ENCODE data around the gene SIGLEC8.
"Not testable (repeated sequence)": the region's sequence is repeated elsewhere in the genome, so short reads cannot be mapped to it uniquely, and the experiment has no call there.

SIGLEC8 gene

DNA sequence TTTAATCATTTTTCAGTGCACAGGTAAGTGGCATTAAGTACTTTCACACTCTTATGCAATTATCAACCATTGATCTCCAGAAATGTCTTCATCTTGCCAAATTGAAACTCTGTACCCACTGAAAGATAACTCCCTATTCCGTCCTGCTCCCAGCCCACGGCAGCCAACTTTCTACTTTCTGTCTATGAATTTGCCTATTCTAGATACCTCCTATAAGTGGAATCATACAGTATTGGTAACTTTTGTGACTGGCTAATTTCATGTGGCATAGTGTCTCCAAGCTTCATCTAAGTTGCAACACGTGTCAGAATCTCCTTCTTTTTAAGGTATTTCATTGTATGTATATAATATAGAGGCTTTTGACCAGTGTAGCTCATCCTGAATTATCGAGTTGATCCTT, 14.4 kb upstream of the SIGLEC8 start:
- DNase-seq: no peak

DNA sequence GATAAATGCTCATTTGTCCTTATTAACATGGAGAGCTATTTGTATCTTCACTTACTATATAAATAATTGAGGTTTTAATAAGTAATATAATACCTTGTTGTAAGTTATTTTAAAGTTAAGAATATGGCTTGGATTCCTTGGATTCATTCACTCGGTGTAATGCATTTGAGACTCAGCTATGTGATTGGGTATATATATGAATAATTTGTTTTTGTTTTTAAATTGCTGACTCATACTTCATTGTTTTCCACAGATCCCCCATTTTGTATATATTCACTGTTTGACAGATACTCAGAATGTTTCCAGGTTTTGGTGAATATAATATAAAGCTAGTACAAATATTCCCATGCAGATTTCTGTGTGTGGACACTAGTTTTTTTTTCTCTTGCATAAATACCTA, 13.3 kb upstream of the SIGLEC8 start:
- DNase-seq: no peak

DNA sequence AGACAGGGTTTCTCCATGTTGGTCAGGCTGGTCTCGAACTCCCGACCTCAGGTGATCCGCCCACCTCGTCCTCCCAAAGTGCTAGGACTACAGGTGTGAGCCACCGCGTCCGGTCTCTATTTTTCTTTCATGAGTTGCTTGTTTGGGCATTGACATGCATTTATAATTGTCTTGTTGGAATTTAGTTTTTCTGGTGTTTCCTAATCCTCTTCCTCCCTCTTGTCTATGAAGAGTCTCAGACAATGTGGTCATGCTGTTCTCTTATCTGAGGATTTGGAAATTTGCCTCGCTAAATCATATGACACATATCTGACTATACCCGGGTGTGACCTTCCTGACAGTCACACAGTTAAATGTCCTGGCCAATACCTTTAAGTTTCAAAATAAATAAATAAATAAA, 12.7 kb upstream of the SIGLEC8 start:
- no peak for DNase-seq

DNA sequence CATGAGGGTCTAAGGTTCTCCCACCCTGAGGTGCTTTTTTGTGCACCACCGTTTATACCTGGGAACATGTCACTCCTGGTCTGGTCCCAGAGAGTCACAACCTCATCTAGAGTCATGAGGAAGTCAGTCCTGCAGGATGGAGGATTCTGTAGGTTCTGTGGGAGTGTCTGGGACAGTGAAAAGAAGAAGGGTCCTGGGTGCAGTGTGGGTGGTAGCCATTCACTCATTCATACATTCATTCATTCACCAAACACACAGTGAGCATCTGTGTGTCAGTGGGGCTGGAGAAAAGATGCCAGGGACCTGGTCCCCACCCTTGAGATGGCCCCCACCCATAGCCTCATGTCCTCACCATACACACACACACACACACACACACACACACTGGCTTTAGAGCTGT, 11.4 kb upstream of the SIGLEC8 start:
- no peak for DNase-seq

DNA sequence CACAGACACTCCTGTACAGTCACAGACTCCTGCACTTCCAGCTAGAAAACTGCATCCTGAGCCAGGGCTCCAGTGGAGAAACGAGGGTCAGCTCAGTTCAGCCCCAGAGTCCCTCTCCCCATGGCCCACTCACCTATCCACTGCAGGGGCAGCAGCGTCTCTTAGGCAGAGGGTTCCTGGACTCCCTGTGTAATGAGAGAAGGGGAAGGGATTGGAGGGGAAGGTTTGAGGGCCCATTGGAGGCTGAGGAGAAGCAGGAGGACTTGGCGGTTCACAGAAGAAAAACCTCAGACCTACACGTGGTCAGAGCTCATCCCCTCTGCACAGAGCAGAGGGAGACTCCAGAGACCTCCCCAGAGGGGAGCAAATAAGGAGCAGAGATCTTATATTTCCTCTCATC, 10.9 kb upstream of the SIGLEC8 start:
- DNase-seq: no peak

DNA sequence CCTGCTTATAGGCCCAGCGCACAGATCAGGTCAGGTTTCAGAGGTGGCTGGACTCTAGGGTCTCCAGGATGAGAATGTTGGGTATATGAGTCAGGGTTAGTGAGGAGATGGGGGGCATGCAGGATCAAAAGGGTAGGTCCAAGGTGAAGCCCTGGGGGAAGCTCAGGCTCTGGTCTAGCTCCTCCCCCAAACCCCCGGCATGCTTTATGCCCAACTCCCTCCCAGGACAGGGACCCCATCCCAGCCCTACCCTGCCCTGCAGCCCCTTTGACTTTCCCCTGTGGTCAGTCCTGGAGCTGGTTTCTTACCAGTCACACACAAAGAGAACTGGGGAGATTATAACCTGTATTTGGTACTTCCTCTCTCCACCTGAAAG, 10.3 kb upstream of the SIGLEC8 start:
- DNase-seq: no peak

DNA sequence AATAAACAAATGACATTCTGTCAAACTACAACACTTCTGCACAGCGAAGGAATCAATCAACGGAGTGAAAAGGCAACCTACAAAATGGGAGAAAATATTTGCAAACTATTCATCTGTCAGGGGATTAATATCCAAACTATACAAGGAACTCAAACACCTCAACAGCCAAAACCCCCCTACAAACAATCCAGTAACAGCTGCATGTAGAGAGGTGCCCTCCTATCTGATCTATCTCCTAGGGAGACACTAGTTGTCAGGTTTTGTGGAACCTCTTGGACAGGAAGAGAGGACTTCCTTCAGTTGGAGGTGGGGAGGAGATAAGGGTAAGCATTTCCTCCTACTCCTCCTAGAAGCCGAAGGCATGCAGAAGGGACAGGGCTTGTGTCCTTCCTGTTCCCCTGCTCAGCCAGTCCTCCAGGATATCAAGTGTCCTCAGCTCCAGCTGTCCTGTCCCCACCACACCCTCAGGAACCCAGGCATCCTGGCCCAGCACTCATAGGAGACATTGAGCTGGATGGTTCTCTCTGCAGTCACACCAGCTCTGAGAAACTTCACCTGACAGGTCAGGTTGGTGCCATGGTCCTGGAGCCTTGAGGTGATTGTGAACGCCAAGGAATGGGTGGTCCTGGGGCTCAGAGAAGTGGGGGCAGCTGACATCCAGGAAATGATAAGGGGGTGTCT, 9.8 kb upstream of the SIGLEC8 start:
- no peak for DNase-seq

DNA sequence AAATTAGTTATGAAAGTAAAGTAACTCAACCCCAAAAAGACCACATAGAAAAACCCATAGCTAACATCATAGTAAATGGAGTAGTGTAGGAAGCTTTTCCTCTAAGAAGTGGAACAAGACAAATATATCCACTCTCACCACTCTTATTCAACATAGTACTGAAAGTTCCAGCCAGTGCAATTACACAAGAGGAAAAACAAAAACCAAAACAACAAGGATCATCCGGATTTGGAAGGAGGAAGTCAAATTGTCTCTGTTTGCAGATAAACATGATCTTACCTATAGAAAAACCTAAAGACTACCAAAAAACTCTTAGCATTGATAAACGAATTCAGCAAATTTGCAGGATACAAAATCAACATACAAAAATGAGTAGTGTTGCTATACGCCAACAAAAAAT, 8.5 kb upstream of the SIGLEC8 start:
- no peak for DNase-seq

DNA sequence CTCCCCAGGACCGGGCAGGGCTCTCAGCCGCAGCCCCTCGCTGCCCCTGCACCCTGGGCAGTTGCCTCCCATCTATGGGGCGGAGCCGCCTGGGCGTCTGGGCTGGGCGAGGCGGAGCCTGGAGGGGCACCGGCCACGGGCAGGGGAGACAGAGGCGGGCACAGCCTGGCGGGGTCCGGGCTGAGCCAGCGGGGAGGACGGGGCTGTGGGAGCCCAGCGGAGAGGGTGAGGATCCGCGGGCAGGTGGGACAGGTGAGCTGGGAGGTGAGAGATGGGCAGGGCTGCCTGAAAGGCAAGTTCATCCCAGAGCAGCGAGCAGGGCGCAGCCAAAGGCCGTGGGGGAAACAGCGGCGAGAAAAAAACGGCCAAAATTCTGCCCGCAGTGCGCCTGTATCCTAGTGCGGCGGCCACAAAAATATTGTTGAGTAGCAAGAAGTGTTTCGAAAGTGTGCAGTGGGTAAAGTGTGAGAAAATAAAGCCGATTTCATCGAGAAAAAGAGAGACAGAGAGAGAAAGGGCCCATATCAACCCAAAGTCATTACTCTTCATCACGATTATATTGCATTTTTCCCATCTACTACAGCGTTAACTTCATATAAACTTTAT, 5.8 kb upstream of the SIGLEC8 start:
- not testable (repeated sequence) for DNase-seq

DNA sequence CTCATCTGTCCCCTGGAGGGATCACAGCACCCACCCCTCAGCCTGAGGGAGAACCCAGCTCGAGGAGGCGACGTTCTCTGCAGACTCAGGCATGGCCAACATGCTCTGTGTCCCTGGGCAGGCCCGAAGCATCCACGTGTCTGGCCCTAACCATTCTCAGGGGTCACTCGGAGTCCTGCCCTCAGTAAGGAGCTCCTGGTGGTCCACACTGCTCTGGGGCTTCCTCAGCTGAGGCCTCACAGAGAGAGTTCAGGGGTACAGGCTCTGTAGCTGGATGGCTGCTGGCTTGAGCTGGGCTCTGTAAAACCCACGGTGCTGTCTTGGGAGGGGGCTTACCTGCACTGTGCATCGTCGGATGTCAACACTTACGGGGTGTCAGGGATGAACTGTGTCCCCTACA, 4.4 kb upstream of the SIGLEC8 start:
- DNase-seq: no peak

DNA sequence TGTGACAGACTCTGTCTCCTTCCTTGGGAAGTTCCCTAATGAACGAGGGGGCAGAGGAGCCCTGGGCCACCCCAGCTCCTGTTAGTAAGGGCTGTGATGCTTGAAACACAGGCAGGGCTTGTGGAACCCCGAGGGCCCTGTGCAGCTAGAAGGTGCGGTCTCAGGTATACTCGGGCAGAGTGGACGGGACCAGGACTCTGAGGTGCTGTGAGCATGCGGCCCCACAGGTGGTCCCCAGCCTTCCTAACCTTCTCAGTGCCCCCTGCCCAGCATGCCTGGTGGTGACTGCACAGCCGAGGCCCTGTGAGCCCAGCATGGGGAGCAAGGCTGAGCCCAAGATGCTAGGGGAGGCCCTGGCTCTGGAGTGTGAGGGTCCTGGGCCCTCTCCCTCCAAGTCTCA, 4.0 kb upstream of the SIGLEC8 start:
- DNase-seq: no peak

DNA sequence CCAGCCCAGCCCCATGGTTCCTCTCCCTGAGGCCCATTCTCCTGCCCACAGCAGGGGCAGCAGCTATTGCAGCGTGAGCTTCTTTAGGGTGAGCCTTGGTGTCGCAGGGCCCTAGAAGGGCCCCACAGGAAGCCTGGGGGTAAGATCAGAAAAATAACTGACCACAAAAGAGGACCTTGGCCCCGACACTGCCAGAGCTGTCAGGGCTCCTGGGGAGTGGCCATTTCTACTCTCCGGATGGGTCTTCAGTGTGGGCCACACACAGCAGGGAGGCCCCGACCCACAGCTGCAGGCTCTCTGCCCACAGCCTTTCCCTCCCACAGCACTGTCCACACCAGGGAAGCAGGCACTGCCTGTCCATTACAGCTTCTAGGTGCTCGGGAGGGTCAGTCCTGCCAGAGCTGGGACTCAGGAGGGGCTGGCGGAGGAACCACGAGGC, 3.5 kb upstream of the SIGLEC8 start:
- no peak for DNase-seq

DNA sequence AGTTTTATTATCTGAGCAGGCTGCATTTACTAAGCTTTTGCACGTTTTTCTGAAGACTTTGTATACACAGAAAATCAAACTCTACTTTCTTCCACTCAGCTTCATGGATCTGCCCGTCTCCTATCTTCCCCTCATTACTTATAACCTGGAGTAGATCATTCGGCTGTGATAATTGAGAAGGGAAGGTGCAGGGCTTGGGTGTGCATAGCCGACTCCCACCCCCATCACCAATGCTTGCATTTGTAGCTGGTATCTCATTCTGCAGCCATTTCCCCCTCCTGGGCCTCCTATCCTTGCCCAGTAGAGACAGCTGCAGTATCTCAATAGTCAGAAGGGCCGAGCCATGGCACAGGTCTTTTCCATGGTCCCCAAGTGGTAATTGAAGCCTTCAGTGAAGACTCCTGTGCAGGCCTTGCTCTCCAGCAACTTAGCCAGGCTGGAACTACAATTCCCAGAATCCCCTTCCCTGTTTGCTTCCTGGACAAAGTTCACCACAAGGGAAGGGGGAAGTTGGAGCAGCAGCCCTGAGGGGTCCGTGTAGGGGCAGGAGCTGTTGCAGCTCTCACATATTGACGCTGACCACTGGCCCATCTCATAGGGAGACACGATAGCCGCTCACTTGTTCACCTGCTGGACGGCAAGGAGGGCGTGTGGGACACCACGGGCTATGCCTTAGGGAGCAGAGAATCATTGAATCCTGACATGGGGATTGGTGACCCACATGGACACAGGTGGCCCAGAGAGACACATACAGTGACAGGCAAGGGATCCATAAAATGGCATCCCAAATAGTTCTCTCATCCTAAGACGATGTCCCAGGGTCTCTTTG, 2.1 kb upstream of the SIGLEC8 start:
- peak; percentile 30 for DNase-seq

DNA sequence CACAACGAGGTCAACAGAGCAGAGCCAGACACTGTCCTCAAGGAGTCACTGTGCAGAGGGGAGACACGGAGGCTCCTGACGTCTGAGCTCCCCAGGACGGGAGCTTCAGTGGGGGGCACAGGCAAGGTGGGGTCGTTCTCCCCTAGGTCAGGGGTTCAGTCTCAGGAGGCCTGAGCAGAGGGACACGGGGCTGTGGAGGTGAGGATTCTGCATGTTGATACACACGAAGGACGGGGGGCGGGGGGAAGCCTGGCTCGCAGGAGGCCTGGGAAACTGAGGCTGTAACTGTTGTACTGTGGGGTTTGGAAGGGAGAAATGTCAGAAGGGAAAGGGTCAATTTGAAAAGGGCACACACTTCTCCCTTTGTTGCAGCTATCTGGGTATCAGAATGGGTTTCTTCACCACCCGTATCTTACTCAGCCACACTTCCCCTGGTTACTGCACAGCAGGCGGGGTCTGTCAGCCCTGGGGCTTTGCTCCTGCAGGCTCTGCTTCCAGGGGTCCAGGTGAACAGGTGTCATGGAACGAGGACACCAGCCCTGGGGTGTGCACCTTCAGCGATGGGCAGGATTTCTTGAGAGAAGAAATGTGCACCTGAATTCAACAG, 748 bp upstream of the SIGLEC8 start:
- no peak for DNase-seq

DNA sequence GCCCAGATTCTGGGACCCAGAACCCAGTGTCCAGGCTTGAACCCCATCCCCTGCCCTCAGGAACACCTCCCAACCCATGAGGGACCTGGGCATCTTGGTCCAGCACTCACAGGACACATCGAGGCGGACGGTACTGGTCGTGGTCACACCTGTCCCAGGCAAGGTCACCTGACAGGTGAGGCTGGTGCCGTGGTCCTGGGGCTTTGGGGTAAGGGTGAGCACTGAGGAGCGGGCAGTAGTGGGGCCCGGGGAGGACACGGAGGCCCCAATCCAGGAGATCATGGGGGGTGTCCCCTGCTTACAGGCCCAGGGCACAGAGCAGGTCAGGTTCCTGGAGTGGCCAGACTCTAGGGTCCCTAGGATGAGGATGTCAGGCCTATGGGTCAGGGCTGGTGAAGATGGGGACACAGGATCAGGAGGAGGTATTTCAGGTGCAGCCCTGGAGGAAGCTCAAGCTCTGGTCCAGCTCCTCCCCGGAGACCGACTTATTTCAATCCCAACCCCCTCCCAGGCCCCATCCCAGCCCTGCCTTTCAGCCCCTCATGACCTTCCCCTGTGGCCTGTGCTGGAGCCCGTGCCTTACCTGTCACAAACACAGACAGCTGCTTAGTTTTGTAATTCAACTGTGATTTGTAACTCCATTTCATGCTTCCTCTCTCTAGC, 772 bp downstream of the SIGLEC8 start:
- DNase-seq: no peak

DNA sequence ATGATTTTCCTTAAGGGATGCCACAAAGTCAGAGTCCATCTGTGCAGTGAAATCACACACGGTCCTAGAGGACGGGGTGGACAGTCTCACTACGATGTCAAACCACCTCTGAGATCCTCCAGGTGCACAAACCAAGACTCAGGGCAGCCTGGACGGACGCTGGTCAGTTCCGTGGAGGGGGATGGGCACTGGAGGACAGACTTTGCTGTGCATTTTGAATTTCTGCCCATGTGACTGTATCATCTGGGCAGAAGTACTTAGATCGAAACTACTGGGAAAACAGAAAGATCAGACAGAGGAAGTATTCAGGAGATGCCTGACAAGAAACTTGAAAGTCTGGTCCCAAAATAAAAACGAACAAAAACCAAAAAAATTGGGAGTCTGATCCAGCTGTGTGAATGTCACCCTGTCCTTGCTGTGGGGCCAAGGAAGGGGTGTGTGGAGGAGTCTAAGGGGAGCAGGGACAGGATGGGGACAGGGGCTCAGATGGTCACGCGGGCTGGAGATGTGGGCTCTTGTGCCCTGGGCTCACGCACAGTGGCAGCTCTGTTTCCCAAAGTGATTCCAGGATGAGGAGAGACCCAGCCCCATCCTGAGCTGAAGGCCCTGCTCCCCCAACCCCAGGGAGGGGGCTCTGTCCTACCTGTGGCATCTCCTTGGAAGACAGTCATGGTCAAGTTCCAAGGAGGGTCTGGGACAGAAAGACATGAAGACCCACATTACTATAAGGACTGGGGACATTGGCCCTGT, 1.5 kb downstream of the SIGLEC8 start:
- no peak for DNase-seq

DNA sequence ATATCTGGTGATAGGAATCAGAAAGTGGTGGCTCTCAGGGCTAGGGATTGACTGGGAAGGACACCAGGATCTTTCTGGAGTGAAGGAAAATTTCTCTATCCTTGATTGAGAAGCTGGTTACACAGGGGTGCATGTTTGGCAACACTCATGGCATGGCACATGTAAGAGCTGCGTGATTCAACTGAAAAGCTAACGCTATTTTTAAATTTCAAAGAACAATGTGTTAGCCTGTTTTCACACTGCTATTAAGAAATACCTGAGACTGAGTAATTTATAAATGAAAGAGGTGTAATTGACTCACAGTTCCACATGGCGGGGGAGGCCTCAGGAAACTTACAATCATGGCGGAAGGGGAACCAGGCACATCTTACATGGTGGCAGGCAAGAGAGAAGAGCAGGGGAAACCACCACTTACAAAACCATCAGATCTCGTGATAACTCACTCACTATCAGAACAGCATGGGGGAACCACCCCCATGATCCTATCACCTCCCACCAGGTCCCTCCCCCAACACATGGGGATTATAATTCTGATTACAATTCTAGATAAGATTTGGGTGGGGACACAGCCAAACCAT, 7.4 kb downstream of the SIGLEC8 start:
- DNase-seq: no peak

DNA sequence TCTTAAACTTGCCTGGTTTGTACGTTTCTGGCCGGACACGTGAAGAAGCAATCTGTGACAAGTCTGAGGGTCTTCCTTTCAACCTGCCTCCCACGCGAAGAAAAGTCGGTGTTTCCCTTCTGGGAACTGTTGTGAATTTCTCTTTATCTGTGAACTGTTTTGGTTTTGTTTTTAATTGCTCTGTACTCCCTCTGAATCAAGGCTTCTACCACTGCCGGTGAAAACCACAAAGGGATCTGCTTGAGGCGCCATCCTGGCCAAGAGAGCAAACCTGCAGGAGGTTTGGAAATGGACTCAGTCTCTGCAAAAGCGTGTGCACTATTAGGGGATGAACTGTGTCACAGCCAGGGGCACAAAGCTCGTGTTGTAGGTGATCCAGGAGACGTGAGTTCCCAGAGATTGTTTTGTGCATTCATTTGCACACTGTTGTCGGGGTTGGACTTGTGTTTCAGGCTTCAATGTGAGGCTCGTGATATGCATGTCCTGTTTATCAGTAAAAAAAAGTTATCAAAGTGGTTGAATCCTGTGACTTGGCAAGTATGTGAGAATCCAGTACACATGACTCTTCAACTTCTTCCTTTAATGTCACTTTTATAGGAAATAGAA, 9.7 kb downstream of the SIGLEC8 start:
- DNase-seq: no peak

DNA sequence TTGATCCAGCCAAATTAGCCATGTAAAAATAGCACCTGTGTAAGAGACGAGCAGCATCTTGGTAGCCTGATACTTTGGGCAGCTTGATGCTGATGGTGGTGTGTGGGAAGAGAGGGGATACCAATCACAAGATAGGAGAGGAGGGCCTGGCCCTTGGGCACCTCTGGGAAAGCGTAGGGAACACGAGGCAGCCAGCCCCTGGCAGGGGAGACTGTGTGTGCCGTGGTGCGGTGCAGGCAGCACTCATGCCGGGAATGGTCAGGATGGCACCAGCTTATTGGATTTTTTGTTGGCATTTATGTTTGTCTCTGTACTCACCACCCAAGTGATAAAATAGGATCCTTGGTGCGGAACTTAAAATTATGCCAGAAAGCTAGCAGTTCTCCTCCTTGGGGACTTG, 10.2 kb downstream of the SIGLEC8 start:
- no peak for DNase-seq

DNA sequence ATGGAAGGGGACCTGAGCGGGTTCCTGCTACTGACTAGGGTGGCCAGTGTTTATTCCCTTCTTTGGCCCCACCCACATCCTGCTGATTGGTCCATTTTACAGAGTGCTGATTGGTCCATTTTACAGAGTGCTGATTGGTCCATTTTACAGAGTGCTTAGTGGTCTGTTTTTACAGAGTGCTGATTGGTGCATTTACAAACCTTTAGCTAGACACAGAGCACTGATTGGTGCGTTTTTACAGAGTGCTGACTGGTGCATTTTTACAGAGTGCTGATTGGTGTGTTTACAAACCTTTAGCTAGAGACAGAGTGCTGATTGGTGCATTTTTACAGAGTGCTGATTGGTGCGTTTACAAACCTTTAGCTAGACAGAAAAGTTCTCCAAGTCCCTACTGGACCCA, 10.7 kb downstream of the SIGLEC8 start:
- not testable (repeated sequence) for DNase-seq
